GM13976 (cell line): ENCODE measurements around the gene ELMOD1.
"Not testable (repeated sequence)": the region's sequence is repeated elsewhere in the genome, so short reads cannot be mapped to it uniquely, and the experiment has no call there.

Source experiments
- DNase-seq: peaks from one replicate; pipeline ENCODE4 v3.0.0; 2012; ENCODE audit warnings: low spot score
- CTCF ChIP-seq: IDR thresholded peaks from 2 replicates; pipeline ENCODE4 v1.5.1; 2012; ENCODE audit warnings: borderline replicate concordance, mild to moderate bottlenecking; ENCODE audit not compliant: insufficient read depth; ENCODE audit errors: extremely low read depth, missing control alignments, control extremely low read depth
- in situ Hi-C: fragments of 300-500 bp; cut with MboI; formaldehyde crosslinking; loops from one replicate; pipeline ENCODE4 v1.12.0; 2022; ENCODE audit warnings: low sequenced_read_pairs, mixed read lengths, inconsistent platforms; ENCODE audit not compliant: unreplicated experiment

Gene ELMOD1

GRCh38 chr11:107561688-107562087 lies 29.3 kb upstream of the ELMOD1 start:
- no peak for DNase-seq
- no peak for TF ChIP-seq CTCF
- in situ Hi-C loops: no loop called here

- in situ Hi-C loops: no loop called here
- no peak for DNase-seq
- TF ChIP-seq CTCF: no peak
These were observed 28.2 kb upstream of the ELMOD1 start for GRCh38 chr11:107562647-107563208.

- peak; percentile 59 for TF ChIP-seq CTCF
- DNase-seq: peak; percentile 36
- in situ Hi-C loops: no loop called here
These were observed 27.2 kb upstream of the ELMOD1 start for GRCh38 chr11:107563702-107564101.

- no peak for TF ChIP-seq CTCF
- in situ Hi-C loops: no loop called here
- DNase-seq: no peak
These were observed 26.1 kb upstream of the ELMOD1 start for GRCh38 chr11:107564877-107565218.

- peak; percentile 77 for DNase-seq
- TF ChIP-seq CTCF: no peak
- in situ Hi-C loops: no loop called here
These were observed 25.6 kb upstream of the ELMOD1 start, which contains the start of gene ALKBH8 for GRCh38 chr11:107565219-107565937. Gene ALKBH8, minus strand, starts transcription at chr11:107565735. Its CDS starts 4,842 bp downstream, at chr11:107560893.

GRCh38 chr11:107565955-107566501 lies 24.9 kb upstream of the ELMOD1 start:
- in situ Hi-C loops, DNase-seq: not testable (repeated sequence)

- no peak for TF ChIP-seq CTCF
- in situ Hi-C loops: no loop called here
- DNase-seq: no peak
These were observed 24.4 kb upstream of the ELMOD1 start for GRCh38 chr11:107566569-107566968.
